ENCODE data around the gene PCNX2.

The PCNX2 gene

GRCh38 chr1:232954594-232955365, 340.7 kb downstream of the PCNX2 start:
- Histone ChIP-seq H3K9ac (no peak overlapping the region), H3K9me3 (peaks cover 18% of the 10 kb centered on the region), H3K4me3 (no peak overlapping the region), H3K4me1 (peaks cover 26% of the 10 kb centered on the region), H3K27me3 (no peaks in the 10 kb centered on the region), H3K36me3 (peaks cover 42% of the 10 kb centered on the region), H3K27ac (no peak overlapping the region), H3K4me2 (no peak overlapping the region), H4K20me1 (no peaks in the 10 kb centered on the region)
- TF ChIP-seq Cebpa-rat (IDR thresholded peaks at IDR 0.05) = no peak

GRCh38 chr1:232952514-232953499, 342.7 kb downstream of the PCNX2 start:
- peak overlapping the region; percentile 90 for H3K4me2 ChIP-seq
- TF ChIP-seq Cebpa-rat (IDR thresholded peaks at IDR 0.05) = no peak
- H3K9ac ChIP-seq = 0 out of 2 replicates have a peak overlapping the region, but pooled peaks have one; percentile 21
- H4K20me1 ChIP-seq = no peaks in the 10 kb centered on the region
- H3K9me3 ChIP-seq = peaks cover 3% of the 10 kb centered on the region
- H3K27ac ChIP-seq = peak overlapping the region; percentile 65
- no peaks in the 10 kb centered on the region for H3K27me3 ChIP-seq
- H3K36me3 ChIP-seq = peaks cover 22% of the 10 kb centered on the region
- H3K4me1 ChIP-seq = peaks cover 31% of the 10 kb centered on the region
- 0 out of 2 replicates have a peak overlapping the region, but pooled peaks have one; percentile 22 for H3K4me3 ChIP-seq

- no peak for TF ChIP-seq Cebpa-rat (IDR thresholded peaks at IDR 0.05)
- 0 out of 2 replicates have a peak overlapping the region, but pooled peaks have one; percentile 84 for H3K27ac ChIP-seq
- peaks cover 11% of the 10 kb centered on the region for H3K36me3 ChIP-seq
- peak overlapping the region; percentile 90 for H3K4me3 ChIP-seq
- H3K9ac ChIP-seq = peak overlapping the region; percentile 86
- peaks cover 31% of the 10 kb centered on the region for H3K4me1 ChIP-seq
- H3K9me3 ChIP-seq = no peaks in the 10 kb centered on the region
- no peaks in the 10 kb centered on the region for H4K20me1 ChIP-seq
- peak overlapping the region; percentile 90 for H3K4me2 ChIP-seq
- H3K27me3 ChIP-seq = no peaks in the 10 kb centered on the region
Observed at GRCh38 chr1:232951605-232952004, 343.9 kb downstream of the PCNX2 start.

- Histone ChIP-seq H3K36me3 (peaks cover 7% of the 10 kb centered on the region), H3K9me3 (no peaks in the 10 kb centered on the region), H3K27me3 (no peaks in the 10 kb centered on the region), H4K20me1 (no peaks in the 10 kb centered on the region), H3K9ac (peak overlapping the region; percentile 86), H3K27ac (peak overlapping the region; percentile 84), H3K4me1 (peaks cover 31% of the 10 kb centered on the region), H3K4me2 (peak overlapping the region; percentile 90), H3K4me3 (peak overlapping the region; percentile 90)
- TF ChIP-seq Cebpa-rat (IDR thresholded peaks at IDR 0.05) = no peak
Observed at GRCh38 chr1:232951180-232951579, 344.3 kb downstream of the PCNX2 start.

GRCh38 chr1:232950197-232951176, 345.0 kb downstream of the PCNX2 start, which contains the start of gene NTPCR:
Gene NTPCR (plus strand): TSS chr1:232950611. CDS start chr1:232950711, 100 bp downstream.
- Histone ChIP-seq H3K4me2 (peak within 1 kb of the TSS; percentile 90), H3K36me3 (peaks cover under 1% of the 10 kb centered on the region; the same call in 1 of the 2 replicates), H3K9me3 (peaks cover under 1% of the 10 kb centered on the region; the same call in 1 of the 2 replicates), H3K4me1 (peaks cover 31% of the 10 kb centered on the region), H3K27ac (peak within 1 kb of the TSS; percentile 84), H3K27me3 (no peaks in the 10 kb centered on the region), H3K9ac (peak within 1 kb of the TSS; percentile 86), H4K20me1 (no peaks in the 10 kb centered on the region), H3K4me3 (peak within 1 kb of the TSS; percentile 90)
- no peak for TF ChIP-seq Cebpa-rat (IDR thresholded peaks at IDR 0.05)

GRCh38 chr1:232949636-232950196, 345.8 kb downstream of the PCNX2 start:
- Histone ChIP-seq H3K9ac (peak overlapping the region; percentile 86), H3K4me3 (peak overlapping the region; percentile 90), H3K27ac (peak overlapping the region; percentile 84), H3K36me3 (no peaks in the 10 kb centered on the region), H3K9me3 (peaks cover 8% of the 10 kb centered on the region), H3K27me3 (no peaks in the 10 kb centered on the region), H3K4me1 (peaks cover 34% of the 10 kb centered on the region), H4K20me1 (no peaks in the 10 kb centered on the region), H3K4me2 (peak overlapping the region; percentile 90)
- no peak for TF ChIP-seq Cebpa-rat (IDR thresholded peaks at IDR 0.05)

GRCh38 chr1:232944347-232944746, 351.2 kb downstream of the PCNX2 start:
- H3K4me2 ChIP-seq = peak overlapping the region; percentile 52
- no peak overlapping the region for H3K9ac ChIP-seq
- no peak for TF ChIP-seq Cebpa-rat (IDR thresholded peaks at IDR 0.05)
- peak overlapping the region; percentile 62 for H3K27ac ChIP-seq
- no peaks in the 10 kb centered on the region for H3K27me3 ChIP-seq
- H4K20me1 ChIP-seq = no peaks in the 10 kb centered on the region
- peaks cover 15% of the 10 kb centered on the region for H3K9me3 ChIP-seq
- H3K36me3 ChIP-seq = no peaks in the 10 kb centered on the region
- H3K4me3 ChIP-seq = peak overlapping the region; percentile 3; the same call in 1 of the 2 replicates
- peaks cover 33% of the 10 kb centered on the region for H3K4me1 ChIP-seq

GRCh38 chr1:232943679-232944252, 351.8 kb downstream of the PCNX2 start:
- H3K4me1 ChIP-seq = peaks cover 32% of the 10 kb centered on the region
- no peaks in the 10 kb centered on the region for H4K20me1 ChIP-seq
- TF ChIP-seq Cebpa-rat (IDR thresholded peaks at IDR 0.05) = no peak
- H3K4me2 ChIP-seq = peak overlapping the region; percentile 52
- H3K9ac ChIP-seq = no peak overlapping the region
- H3K27me3 ChIP-seq = no peaks in the 10 kb centered on the region
- no peak overlapping the region for H3K4me3 ChIP-seq
- peaks cover 15% of the 10 kb centered on the region for H3K9me3 ChIP-seq
- H3K36me3 ChIP-seq = no peaks in the 10 kb centered on the region
- peak overlapping the region; percentile 62 for H3K27ac ChIP-seq
